CD4-positive, alpha-beta T cell treated with Interleukin-15 for 1 hour (primary cell): Measurements from ENCODE around the gene SPECC1L.
A peak's percentile ranks its signal among the peaks of the same experiment; 100 is the strongest.
"Not testable (repeated sequence)": the region's sequence is repeated elsewhere in the genome, so short reads cannot be mapped to it uniquely, and the experiment has no call there.

Source experiments
- DNase-seq: peaks from one replicate; pipeline ENCODE4 v3.0.0-alpha.2; 2020

The SPECC1L gene, protein sequence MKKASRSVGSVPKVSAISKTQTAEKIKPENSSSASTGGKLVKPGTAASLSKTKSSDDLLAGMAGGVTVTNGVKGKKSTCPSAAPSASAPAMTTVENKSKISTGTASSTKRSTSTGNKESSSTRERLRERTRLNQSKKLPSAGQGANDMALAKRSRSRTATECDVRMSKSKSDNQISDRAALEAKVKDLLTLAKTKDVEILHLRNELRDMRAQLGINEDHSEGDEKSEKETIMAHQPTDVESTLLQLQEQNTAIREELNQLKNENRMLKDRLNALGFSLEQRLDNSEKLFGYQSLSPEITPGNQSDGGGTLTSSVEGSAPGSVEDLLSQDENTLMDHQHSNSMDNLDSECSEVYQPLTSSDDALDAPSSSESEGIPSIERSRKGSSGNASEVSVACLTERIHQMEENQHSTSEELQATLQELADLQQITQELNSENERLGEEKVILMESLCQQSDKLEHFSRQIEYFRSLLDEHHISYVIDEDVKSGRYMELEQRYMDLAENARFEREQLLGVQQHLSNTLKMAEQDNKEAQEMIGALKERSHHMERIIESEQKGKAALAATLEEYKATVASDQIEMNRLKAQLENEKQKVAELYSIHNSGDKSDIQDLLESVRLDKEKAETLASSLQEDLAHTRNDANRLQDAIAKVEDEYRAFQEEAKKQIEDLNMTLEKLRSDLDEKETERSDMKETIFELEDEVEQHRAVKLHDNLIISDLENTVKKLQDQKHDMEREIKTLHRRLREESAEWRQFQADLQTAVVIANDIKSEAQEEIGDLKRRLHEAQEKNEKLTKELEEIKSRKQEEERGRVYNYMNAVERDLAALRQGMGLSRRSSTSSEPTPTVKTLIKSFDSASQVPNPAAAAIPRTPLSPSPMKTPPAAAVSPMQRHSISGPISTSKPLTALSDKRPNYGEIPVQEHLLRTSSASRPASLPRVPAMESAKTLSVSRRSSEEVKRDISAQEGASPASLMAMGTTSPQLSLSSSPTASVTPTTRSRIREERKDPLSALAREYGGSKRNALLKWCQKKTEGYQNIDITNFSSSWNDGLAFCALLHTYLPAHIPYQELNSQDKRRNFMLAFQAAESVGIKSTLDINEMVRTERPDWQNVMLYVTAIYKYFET

GRCh38 chr22:24270556-24271385 is at the start of gene SPECC1L:
Gene SPECC1L (plus strand): TSS chr22:24270831. CDS start chr22:24302232, 31,401 bp downstream.
- DNase-seq = peak; percentile 91

- DNase-seq = no peak
Observed at GRCh38 chr22:24224468-24224867, 46.2 kb upstream of the SPECC1L start.

- no peak for DNase-seq
Observed at GRCh38 chr22:24225044-24225601, 45.5 kb upstream of the SPECC1L start.

DNA sequence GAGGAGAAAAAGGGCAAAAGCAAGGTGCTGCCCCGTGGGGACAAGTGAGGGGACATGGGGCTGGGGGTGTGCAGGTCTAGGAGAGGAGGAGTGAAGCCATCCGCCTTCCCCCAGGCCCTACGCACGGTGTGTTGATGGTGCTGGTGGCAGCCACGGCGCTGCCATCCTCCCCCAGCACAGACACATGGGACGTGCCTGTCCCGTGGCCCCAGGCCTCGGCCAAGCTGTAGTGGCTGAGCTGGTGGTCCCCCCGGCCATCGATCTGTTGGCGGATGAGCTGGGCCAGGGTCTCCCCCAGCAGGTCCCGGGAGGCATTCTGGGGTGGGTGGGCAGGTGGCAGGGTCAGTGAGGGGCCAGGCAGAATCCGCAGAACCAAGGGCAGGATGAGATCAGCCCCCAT is 44.7 kb upstream of the SPECC1L start:
- no peak for DNase-seq

- DNase-seq = peak; percentile 51
Observed at GRCh38 chr22:24230911-24231656, 39.5 kb upstream of the SPECC1L start.

DNA sequence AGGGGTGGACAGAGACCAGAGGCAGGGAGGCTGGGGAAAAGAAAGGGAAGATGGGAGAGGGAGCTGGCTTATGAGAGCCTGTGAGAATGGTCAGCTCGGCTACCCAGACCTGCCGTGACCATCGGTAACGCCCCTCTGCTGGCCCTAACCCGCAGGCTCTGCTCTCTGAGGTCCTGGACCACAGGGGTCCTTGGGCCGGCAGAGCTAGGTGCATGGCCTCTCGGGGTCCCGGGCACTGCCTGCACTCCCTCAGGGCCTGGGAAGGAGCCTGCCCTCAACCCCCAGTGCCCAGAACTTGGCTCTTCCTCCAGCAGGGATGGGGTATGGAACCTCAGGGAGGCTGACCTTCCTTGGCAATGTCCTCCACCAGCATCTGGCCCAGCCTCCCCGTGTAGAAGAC is 38.9 kb upstream of the SPECC1L start:
- DNase-seq = no peak

DNA sequence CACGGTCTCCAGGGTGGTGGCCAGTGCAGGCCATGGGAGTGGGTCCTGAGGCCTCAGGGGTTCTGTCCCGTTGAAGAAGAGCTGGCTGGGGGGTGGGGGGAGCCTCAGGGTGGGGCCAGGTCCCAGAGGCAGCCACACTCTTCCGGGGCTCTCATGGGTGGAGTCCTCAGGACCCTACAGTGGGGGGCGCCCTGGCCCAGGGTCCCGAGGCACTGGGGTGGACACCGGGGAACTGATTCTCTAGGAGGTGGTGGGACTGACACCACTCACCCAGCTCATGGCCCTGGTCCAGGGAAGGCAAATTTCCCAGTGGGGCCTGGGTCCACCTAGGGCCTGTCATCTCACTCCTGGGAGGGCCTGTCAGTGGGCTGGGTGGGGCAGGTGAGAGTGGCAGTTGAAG is 38.5 kb upstream of the SPECC1L start:
- DNase-seq = no peak

DNA sequence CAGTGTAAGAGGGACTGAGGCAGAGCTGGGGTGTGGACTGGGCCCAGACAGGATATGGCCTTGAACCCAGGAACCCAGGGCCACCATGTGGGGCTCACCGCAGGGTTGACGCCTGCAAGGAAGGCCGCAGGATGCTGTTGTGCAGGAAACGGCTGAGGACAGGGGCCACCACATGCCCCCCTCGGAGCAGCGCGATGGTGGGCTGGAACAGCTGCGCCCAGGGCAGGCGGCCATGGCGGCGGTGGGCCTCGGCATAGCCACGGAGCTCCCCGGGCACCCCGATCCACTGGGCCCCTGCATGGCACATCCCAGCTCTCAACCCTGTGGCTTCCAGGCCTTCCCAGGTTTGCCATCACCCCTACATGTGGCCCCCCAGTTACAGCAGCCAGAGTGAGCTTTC is 37.9 kb upstream of the SPECC1L start:
- no peak for DNase-seq

- DNase-seq = no peak
Observed at GRCh38 chr22:24233235-24233634, 37.4 kb upstream of the SPECC1L start.

DNA sequence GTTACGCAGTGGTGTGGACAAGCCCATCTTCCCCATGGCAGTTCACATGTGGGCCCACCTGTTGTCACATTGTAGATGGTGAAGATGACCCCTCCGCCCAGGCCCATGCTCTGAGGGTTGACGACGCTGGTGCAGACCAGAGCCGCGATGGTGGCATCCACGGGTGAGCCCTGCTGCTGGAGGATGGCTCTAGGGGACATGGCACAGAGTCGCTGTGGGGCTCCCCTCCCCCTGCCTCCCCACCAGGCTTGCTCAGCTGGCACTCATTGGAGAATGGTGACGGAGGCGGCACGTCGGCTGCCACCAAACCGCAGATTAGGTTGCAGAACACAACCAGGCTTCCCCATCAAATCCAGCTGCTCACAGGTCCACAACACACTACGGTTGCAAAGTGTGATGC is 36.8 kb upstream of the SPECC1L start:
- no peak for DNase-seq

DNA sequence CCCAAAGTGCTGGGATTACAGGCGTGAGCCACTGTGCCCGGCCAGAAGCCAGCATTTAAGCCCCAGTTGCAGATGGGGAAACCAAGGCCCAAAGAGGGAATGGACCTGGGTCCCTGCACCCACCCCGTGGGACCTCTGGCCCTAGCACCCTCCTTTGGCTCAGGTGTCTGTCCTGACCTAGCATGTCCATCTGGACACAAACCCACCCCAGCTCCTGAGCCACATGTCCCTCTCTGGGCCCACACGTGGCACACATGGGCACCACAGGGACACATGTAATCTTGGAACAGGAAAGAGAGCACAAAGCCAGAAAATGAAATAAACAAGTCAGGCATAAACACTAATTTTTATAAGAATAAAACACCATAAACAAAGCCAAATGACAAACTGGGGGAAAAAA is 35.3 kb upstream of the SPECC1L start:
- DNase-seq = no peak

DNA sequence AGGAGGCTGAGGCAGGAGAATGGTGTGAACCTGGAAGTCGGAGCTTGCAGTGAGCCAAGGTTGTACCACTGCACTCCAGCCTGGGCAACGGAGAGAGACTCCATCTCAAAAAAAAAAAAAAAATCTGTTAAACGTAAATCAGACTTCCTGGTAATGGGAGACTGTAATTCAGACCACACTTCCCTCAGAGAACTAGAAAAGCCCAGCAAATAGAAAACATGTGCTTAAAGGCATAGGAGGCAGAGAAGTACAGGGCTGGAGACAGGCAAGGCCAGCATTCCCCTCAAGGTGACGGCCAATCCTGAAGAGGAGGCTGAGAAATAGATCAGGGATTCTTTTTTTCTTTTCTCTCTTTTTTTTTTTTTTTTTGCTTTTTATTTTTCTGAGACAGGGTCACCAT is 34.0 kb upstream of the SPECC1L start:
- no peak for DNase-seq

DNA sequence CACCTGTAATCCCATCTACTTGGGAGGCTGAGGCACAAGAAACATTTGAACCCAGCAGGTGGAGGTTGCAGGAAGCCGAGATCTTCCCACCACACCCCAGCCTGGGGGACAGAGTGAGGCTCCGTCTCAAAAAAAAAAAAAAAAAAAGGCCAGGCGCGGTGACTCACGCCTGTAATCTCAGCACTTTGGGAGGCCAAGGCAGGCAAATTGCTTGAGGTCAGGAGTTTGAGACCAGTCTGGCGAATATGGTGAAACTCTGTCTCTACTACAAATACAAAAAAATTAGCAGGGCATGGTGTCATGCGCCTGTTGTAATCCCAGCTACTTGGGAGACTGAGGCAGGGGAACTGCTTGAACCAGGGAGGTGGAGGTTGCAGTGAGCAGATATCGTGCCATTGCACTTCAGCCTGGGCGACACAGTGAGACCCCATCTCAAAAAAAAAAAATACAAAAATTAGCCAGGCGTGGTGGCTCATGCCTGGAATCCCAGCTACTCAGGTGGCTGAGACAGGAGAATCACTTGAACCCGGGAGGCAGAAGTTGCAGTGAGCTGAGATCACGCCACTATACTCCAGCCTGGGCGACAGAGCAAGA is 32.4 kb upstream of the SPECC1L start:
- not testable (repeated sequence) for DNase-seq

DNA sequence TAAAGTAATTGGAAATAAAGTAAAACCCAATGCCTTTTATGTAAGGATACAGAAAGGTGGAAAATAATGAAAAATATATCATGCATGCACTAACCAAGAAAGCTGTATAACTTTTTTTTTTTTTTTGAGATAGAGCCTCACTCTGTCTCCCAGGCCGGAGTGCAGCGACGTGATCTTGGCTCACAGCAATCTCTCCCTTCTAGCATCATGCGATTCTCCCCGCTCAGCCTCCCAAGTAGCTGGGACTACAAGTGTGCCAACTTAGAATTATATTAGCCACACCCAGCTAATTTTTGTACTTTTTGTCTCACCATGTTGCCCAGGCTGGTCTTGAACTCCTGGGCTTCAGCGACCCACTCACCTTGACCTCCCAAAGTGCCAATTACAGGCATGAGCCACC is 30.2 kb upstream of the SPECC1L start:
- DNase-seq = no peak

DNA sequence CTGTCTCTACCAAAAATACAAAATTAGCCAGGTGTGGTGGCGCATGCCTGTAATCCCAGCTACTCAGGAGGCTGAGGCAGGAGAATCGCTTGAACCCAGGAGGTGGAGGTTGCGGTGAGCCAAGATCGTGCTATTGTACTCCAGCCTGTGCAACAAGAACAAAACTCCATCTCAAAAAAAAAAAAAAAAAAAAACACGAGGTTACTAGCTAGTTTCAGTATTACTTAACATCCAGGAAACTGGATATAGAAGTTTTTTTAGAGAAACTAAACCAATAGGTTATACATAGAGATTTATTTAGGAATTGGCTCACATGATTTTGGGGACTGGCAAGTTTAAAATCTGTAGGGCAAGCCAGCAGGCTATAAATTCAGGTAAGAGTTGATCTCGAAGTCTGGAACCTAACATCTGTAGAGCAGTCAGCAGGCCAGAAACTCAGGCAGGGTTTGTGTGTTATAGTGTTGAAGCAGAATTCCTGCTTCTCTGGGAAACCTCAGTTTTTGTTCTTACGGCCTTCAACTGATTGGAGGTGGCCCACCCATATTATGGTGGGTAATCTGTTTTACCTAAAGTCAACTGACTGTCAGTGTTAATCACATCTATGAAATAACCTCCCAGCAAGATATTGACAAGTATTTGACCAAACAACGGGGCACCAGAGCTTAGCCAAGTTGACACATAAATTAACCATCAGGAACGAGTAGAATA is 29.5 kb upstream of the SPECC1L start:
- not testable (repeated sequence) for DNase-seq

DNA sequence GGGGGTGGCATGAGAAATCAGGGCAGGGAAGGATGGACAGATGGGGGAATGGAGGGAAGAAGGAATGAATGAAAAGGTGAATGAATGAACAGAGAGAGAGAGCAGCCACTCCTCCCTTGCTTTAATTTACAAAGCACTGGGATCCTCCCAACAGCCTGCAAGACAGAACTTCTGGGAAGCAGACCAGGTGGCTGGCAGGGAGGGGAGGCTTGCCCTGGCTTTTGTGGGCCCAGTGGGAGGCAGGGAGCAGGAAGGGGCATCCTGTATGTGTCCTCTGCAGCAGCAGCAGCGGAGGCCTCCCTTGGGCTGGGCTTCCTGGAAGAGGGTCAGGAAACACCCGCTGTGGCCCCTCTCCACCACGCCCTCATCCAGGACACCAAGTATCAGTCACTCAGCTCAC is 27.2 kb upstream of the SPECC1L start:
- DNase-seq = not testable (repeated sequence)

- DNase-seq = no peak
Observed at GRCh38 chr22:24244144-24244787, 26.4 kb upstream of the SPECC1L start.

DNA sequence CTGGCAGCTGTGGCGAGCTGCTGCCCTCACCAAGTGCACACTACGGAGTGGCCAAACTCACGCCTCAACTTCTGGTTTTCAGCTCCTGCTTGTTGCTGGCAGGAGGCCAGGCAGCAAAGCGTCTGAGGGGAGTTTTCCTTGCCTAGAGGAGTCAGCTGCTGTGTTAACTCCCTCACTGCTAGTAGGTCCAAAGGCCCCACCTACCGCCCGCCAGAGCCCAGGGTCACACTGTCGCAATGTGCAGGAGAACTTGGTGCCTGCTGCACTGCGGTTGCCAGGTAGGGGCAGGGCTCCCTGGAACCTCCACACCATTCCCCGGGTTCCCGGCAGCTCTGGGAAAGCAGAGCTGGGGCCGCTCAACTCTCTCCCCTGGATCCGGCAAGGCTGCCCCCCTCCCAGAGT is 25.6 kb upstream of the SPECC1L start, which contains the start of gene GGT5:
TSS of gene GGT5 (minus strand) at position 53 of the 402 bp plus-strand sequence. CDS start 357 bp downstream, outside the sequence.
- not testable (repeated sequence) for DNase-seq
